Thoracic aorta (tissue), 2 donors: ENCODE results near the gene TFF2. TPM values are rescaled to one million over a fixed set of nuclear protein-coding genes. Genes with fewer than 3 reads are reported as not detected.

ENCODE experiments used
- ATAC-seq: fragments of 150-250 bp; one replicate; pipeline ENCODE4 v1.8.0; 2017; ENCODE audit warnings: low read depth; ENCODE audit not compliant: insufficient number of reproducible peaks, low FRiP score
- DNase-seq: peaks from one replicate; pipeline ENCODE4 v3.0.0-alpha.2; 2020; ENCODE audit warnings: low spot score
- H3K27ac ChIP-seq, 2 donors: fragments of 200-600 bp; sonication (generic); 1 replicate in 1 of 2; 2 replicates in 1 of 2; pipeline ENCODE4 v1.5.1; 2016; ENCODE audit warnings: mild to moderate bottlenecking in 2 of 2, moderate library complexity in 2 of 2
- H3K27me3 ChIP-seq: fragments of 200-600 bp; sonication (generic); replicated peaks from 2 replicates; pipeline ENCODE4 v1.6.0; 2016; ENCODE audit warnings: mild to moderate bottlenecking; ENCODE audit not compliant: insufficient read depth
- H3K36me3 ChIP-seq: fragments of 200-600 bp; sonication (generic); one replicate; pipeline ENCODE4 v1.5.1; 2016
- H3K4me1 ChIP-seq, 2 donors: fragments of 200-600 bp; sonication (generic); 1 replicate in 1 of 2; 2 replicates in 1 of 2; pipeline versions ENCODE4 v1.5.1 to v1.6.0; 2016; ENCODE audit warnings: low read depth in 2 of 2, mild to moderate bottlenecking in 1 of 2; ENCODE audit not compliant: control insufficient read depth in 1 of 2
- H3K4me3 ChIP-seq: fragments of 200-600 bp; sonication (generic); 2 replicates; pipeline ENCODE4 v1.5.1; 2016; ENCODE audit warnings: mild to moderate bottlenecking
- H3K9me3 ChIP-seq: fragments of 200-600 bp; sonication (generic); 2 replicates; pipeline ENCODE4 v1.5.1; 2016
- total RNA-seq, 2 donors: library from RNA; depleted of rRNA; stranded (reverse); fragments of >200 nt; gene quantifications; one replicate each; pipeline versions ENCODE4 v1.1.0 to v1.2.3, GENCODE V29; 2016
- TF ChIP-seq, protein P1 (sequence below): fragments of 200-600 bp; sonication (generic); IDR thresholded peaks from one replicate; pipeline ENCODE4 v1.5.1; 2019; ENCODE audit warnings: antibody characterized with exemption

Gene TFF2
- total RNA-seq, 2 donors from 2014 or later: 17.0 TPM; not detected in 1

DNA sequence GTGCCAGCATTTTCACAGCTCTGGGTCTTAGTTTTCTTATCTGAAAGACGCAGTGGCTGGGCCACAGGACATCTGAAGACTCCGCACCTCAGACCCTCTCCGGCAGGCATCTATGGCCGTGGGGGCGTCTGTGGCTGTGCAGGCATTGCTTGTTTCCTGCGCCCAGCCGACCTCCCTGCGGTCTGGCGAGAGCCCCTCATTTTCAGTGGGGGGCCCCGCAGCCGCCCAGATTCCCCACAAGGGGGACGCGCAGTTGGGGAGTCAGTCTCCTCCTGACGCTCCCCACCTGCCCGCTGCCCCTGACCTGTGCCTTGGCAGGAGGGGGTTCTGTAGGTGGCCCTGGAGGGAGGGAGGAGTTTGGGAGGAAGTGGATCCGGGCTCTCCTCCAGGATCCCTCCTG is 19.0 kb upstream of the TFF2 start:
- H3K4me3 ChIP-seq: no peak overlapping the region
- no peaks in the 10 kb centered on the region for H3K36me3 ChIP-seq
- ATAC-seq: no peak
- H3K27ac ChIP-seq: no peak overlapping the region
- H3K9me3 ChIP-seq: no peaks in the 10 kb centered on the region
- no peaks in the 10 kb centered on the region for H3K27me3 ChIP-seq
- no peak for DNase-seq
- H3K4me1 ChIP-seq: no peaks in the 10 kb centered on the region
- TF ChIP-seq, protein P1, sequence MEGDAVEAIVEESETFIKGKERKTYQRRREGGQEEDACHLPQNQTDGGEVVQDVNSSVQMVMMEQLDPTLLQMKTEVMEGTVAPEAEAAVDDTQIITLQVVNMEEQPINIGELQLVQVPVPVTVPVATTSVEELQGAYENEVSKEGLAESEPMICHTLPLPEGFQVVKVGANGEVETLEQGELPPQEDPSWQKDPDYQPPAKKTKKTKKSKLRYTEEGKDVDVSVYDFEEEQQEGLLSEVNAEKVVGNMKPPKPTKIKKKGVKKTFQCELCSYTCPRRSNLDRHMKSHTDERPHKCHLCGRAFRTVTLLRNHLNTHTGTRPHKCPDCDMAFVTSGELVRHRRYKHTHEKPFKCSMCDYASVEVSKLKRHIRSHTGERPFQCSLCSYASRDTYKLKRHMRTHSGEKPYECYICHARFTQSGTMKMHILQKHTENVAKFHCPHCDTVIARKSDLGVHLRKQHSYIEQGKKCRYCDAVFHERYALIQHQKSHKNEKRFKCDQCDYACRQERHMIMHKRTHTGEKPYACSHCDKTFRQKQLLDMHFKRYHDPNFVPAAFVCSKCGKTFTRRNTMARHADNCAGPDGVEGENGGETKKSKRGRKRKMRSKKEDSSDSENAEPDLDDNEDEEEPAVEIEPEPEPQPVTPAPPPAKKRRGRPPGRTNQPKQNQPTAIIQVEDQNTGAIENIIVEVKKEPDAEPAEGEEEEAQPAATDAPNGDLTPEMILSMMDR: no peak

DNA sequence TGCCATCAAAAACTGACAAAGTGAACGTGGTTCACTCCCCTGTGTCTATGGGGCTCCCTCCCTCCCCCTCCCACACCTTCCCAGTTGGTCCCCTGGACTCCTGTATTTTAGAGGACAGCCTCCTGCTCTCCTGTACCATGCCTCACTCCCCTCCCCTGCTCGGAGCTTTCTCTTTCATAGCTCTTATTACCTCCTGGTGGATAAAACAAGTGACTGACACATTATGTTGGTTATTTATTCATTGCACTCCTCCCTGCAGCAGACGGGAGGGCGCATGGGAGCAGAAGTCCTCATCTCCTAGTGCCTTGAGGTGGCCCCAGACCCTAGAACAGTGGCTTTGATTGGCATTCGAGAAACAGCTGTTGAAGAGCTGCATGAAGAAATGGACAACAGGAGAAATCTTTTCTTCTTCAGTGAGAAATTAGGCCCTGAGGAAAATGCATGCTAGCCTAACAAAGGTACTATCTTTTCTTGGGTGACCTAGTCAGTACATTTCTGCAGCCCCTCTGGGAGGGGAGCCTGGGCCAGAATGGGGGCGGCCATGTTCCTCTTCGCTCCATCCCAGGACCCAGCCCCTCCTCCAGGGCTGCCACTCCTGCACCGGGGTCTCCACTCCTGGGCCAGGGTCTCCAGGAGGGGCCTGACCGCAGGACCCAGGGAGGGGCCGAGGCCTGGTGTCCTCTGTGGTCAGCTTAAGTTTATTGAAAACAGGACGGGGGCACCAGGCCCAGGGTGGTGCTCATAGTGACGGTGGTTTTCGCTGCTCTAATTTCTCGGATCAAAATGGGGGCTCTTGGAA is 16.8 kb upstream of the TFF2 start:
- ATAC-seq (no peak), DNase-seq (no peak)
- Histone ChIP-seq H3K4me1 (no peaks in the 10 kb centered on the region), H3K36me3 (no peaks in the 10 kb centered on the region), H3K27me3 (no peaks in the 10 kb centered on the region), H3K27ac (no peak overlapping the region), H3K4me3 (no peak overlapping the region), H3K9me3 (no peaks in the 10 kb centered on the region)
- TF ChIP-seq, protein P1: no peak

DNA sequence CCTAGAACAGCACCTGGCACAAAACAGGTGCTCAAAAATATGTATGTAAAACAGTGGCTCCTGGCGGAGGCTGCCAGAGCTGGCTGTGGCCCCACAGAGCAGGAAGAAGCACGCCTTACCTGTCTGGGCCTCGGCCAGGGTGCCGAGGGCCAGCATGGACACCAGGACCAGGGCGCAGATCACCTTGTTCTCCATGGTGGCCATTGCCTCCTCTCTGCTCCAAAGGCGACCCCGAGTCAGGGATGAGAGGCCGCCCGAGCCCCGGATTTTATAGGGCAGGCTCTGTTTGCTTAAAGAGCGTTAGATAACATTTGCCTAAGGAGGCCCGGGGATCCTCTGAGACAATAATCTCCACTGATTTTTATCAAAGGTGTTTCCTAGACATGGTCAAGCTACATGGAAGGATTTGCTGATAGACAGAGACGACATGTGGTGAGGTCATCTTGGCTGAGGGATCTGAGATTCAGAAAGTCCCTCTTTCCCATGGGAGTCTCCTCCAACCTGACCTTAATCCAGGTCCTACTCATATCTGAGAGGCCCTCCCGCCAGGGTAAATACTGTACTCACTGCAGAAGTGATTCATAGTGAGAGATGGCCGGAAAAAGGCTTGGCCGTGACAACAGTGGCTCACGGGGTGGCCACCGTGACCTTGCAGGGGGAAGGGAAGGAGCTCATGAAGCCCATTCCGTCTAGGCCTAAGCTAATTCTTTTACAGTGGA is 15.7 kb upstream of the TFF2 start, which contains the start of gene TFF1:
TFF1 (minus strand) TSS at position 244 of the 719 bp plus-strand sequence; CDS start at position 204, 40 bp downstream.
- H3K9me3 ChIP-seq: no peaks in the 10 kb centered on the region
- ATAC-seq (no peak), DNase-seq (no peak)
- no peak within 1 kb of the TSS for H3K4me3 ChIP-seq
- H3K4me1 ChIP-seq: no peaks in the 10 kb centered on the region
- H3K27ac ChIP-seq: no peak within 1 kb of the TSS
- H3K27me3 ChIP-seq: no peaks in the 10 kb centered on the region
- TF ChIP-seq, protein P1: no peak
- no peaks in the 10 kb centered on the region for H3K36me3 ChIP-seq

DNA sequence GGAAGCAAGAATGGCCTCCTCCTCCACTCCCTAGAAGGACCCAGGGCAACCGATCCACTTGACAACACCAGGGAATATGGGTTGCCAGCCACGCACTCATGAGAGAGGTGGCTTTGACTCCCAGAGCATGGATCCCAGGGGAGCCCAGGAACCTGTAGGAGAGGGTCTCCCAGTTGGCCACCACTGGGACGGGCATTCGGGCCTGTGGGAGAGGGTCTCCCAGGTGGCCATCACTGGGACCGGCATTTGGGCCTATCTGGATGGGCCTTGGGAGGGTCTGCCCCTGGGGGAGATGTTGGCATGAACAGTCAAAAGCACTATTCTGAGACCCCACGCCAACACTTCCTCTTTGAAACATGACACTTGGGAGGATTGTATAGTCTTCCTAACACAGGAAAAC is 15.0 kb upstream of the TFF2 start:
- H3K4me1 ChIP-seq: no peaks in the 10 kb centered on the region
- no peaks in the 10 kb centered on the region for H3K27me3 ChIP-seq
- no peak for DNase-seq
- TF ChIP-seq, protein P1: no peak
- no peak overlapping the region for H3K4me3 ChIP-seq
- H3K36me3 ChIP-seq: no peaks in the 10 kb centered on the region
- no peak overlapping the region for H3K27ac ChIP-seq
- no peaks in the 10 kb centered on the region for H3K9me3 ChIP-seq
- no peak for ATAC-seq

DNA sequence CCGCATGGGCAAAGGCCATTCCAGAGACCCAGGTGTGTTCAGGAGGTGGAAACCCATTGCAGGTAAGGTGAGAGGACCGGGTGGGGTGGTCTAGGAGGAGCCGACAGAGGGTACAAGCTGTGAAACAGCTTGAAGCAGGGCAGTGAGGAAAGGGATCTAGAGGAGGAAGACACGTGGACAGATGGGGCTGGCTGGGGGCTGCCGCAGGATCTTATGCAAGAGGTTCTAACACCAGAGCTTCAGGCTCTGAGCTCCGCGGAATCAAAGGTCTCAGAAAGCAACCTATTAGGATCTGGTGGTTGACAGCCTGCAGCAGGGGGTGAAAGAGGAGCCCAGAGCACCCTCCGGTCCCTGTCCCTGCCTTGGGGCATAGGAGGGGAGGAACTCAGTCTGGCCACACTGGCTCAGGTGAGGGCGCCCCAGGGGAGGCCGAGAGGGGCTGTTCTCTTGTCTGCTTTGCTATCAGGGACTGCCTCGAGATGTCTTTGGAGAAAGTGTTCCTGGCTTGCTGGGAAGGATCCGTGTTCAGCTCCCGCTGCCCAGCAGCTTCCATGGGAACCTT is 13.6 kb upstream of the TFF2 start:
- ATAC-seq: no peak

More for the DNA sequence above, 13.6 kb upstream of the TFF2 start:
- Histone ChIP-seq H3K36me3 (no peaks in the 10 kb centered on the region), H3K27me3 (no peaks in the 10 kb centered on the region), H3K4me1 (no peaks in the 10 kb centered on the region), H3K9me3 (no peaks in the 10 kb centered on the region), H3K4me3 (no peak overlapping the region), H3K27ac (no peak overlapping the region)
- TF ChIP-seq, protein P1: no peak
- DNase-seq: no peak
